Activated gamma-delta T cell treated with anti-CD3 and anti-CD28 coated beads, Interleukin-2, amount 50 U/mL, for 16 hours (primary cell): ENCODE data around the gene ASIC4.

Experiments
- DNase-seq: peaks from one replicate; pipeline ENCODE4 v3.0.0-alpha.2; 2020; ENCODE audit warnings: low read depth

Gene ASIC4

GRCh38 chr2:219552382-219553167 lies 38.3 kb downstream of the ASIC4 start:
- DNase-seq: peak; percentile 69

GRCh38 chr2:219553168-219553417 lies 38.8 kb downstream of the ASIC4 start:
- no peak for DNase-seq

- no peak for DNase-seq
Observed at GRCh38 chr2:219553463-219553963, 39.2 kb downstream of the ASIC4 start.

GRCh38 chr2:219554350-219554749 lies 40.1 kb downstream of the ASIC4 start:
- DNase-seq: no peak

GRCh38 chr2:219555956-219556355 lies 41.7 kb downstream of the ASIC4 start:
- DNase-seq: no peak

- DNase-seq: no peak
Observed at GRCh38 chr2:219556413-219556812, 42.1 kb downstream of the ASIC4 start.

- no peak for DNase-seq
Observed at GRCh38 chr2:219557320-219557719, 43.0 kb downstream of the ASIC4 start.

GRCh38 chr2:219557791-219558785 lies 43.8 kb downstream of the ASIC4 start:
- DNase-seq: no peak

GRCh38 chr2:219559156-219559915 lies 45.1 kb downstream of the ASIC4 start:
- DNase-seq: no peak

- no peak for DNase-seq
Observed at GRCh38 chr2:219560037-219560892, 46.0 kb downstream of the ASIC4 start.

GRCh38 chr2:219560893-219561178 lies 46.6 kb downstream of the ASIC4 start:
- DNase-seq: no peak

- no peak for DNase-seq
Observed at GRCh38 chr2:219561179-219562048, 47.1 kb downstream of the ASIC4 start.

- no peak for DNase-seq
Observed at GRCh38 chr2:219562049-219563020, 48.1 kb downstream of the ASIC4 start.

- DNase-seq: no peak
Observed at GRCh38 chr2:219563271-219563928, 49.1 kb downstream of the ASIC4 start.

GRCh38 chr2:219565130-219566080 lies 51.1 kb downstream of the ASIC4 start:
- DNase-seq: no peak

GRCh38 chr2:219566640-219567039 lies 52.4 kb downstream of the ASIC4 start:
- DNase-seq: no peak

GRCh38 chr2:219567131-219567530 lies 52.8 kb downstream of the ASIC4 start:
- no peak for DNase-seq
